AG08396 (cell line): ENCODE measurements around the gene ZNF860.
"Not testable (repeated sequence)": the region's sequence is repeated elsewhere in the genome, so short reads cannot be mapped to it uniquely, and the experiment has no call there.

ENCODE experiments used
- DNase-seq: peaks from one replicate; pipeline ENCODE4 v3.0.0; 2012; ENCODE audit warnings: low spot score, mixed read lengths

The ZNF860 gene

GRCh38 chr3:31996195-31996594, 14.6 kb downstream of the ZNF860 start:
- DNase-seq, result no peak

- DNase-seq, result no peak
Measured at GRCh38 chr3:31997500-31997899, 15.9 kb downstream of the ZNF860 start.

GRCh38 chr3:31999907-32000439, 18.4 kb downstream of the ZNF860 start:
- no peak for DNase-seq

GRCh38 chr3:32000877-32001276, 19.3 kb downstream of the ZNF860 start:
- no peak for DNase-seq

- no peak for DNase-seq
Measured at GRCh38 chr3:32002561-32003368, 21.2 kb downstream of the ZNF860 start.

GRCh38 chr3:32003380-32003779, 21.8 kb downstream of the ZNF860 start:
- no peak for DNase-seq

- DNase-seq, result no peak
Measured at GRCh38 chr3:32004113-32004765, 22.7 kb downstream of the ZNF860 start.

GRCh38 chr3:32009101-32009500, 27.6 kb downstream of the ZNF860 start:
- no peak for DNase-seq

- no peak for DNase-seq
Measured at GRCh38 chr3:32009957-32010356, 28.4 kb downstream of the ZNF860 start.

- not testable (repeated sequence) for DNase-seq
Measured at GRCh38 chr3:32010699-32011098, 29.1 kb downstream of the ZNF860 start.

GRCh38 chr3:32015638-32016037, 34.1 kb downstream of the ZNF860 start:
- not testable (repeated sequence) for DNase-seq

GRCh38 chr3:32017286-32017685, 35.7 kb downstream of the ZNF860 start:
- no peak for DNase-seq

- DNase-seq, result peak; percentile 47
Measured at GRCh38 chr3:32018757-32019564, 37.4 kb downstream of the ZNF860 start.

- no peak for DNase-seq
Measured at GRCh38 chr3:32021155-32021554, 39.6 kb downstream of the ZNF860 start.

- DNase-seq, result no peak
Measured at GRCh38 chr3:32021748-32022147, 40.2 kb downstream of the ZNF860 start.

GRCh38 chr3:32022947-32023346, 41.4 kb downstream of the ZNF860 start:
- DNase-seq, result no peak

- DNase-seq, result no peak
Measured at GRCh38 chr3:32026593-32026992, 45.0 kb downstream of the ZNF860 start.

- DNase-seq, result no peak
Measured at GRCh38 chr3:32037932-32038267, 56.4 kb downstream of the ZNF860 start.

- no peak for DNase-seq
Measured at GRCh38 chr3:32041316-32041715, 59.8 kb downstream of the ZNF860 start.
